HG02938 (cell line): ENCODE results near the gene HCN3.

Experiments
- ATAC-seq: cut with Tn5 transposase; IDR thresholded peaks from one replicate; pipeline ENCODE4 v1.9.1; 2021; ENCODE audit warnings: mild to moderate bottlenecking, moderate library complexity; ENCODE audit not compliant: unreplicated experiment

HCN3 gene

GRCh38 chr1:155308493-155309422, 31.5 kb downstream of the HCN3 start, which contains the start of gene FDPS:
Gene FDPS, plus strand, starts transcription at chr1:155308866. Its CDS starts 924 bp downstream, at chr1:155309790.
- ATAC-seq = peak; percentile 93

- no peak for ATAC-seq
Observed at GRCh38 chr1:155309423-155310021, 32.3 kb downstream of the HCN3 start.

GRCh38 chr1:155313261-155313660, 36.0 kb downstream of the HCN3 start:
- ATAC-seq = no peak

DNA sequence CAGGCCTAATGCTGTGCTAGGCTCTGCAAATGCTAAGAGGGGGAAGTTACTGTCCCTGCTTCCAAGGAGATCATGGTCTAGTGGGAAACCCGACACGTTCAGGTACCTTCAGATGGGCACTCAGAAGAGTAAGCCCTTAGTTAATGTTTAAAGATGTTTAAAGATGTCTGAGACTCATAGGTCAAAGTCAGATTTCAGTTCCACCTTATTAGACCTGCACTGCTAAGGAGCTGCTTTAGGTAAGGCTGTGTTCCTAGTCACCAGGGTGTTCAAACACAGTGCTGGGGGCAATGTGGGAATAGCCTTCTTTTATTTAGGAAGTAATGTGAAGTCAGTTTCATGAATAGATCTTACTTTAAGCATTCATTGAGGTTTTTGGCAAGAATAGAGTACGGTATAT, 39.7 kb downstream of the HCN3 start:
- no peak for ATAC-seq

DNA sequence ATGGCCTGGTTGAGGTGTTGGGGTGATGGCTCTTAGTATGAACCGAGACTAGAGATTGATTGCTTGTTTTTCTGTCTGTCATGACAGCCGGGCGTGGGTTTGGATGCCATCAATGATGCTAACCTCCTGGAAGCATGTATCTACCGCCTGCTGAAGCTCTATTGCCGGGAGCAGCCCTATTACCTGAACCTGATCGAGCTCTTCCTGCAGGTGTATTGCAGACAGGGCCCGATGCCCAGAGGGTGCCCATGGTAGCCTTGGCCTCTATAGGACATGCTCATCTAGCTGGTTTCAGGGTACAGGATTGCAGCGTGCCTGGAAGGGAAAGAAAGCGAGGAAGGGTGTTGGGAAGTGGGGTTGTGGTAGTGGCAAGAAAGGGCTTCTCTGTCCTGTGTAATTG, 40.8 kb downstream of the HCN3 start:
- no peak for ATAC-seq

GRCh38 chr1:155319536-155319935, 42.3 kb downstream of the HCN3 start:
- no peak for ATAC-seq

DNA sequence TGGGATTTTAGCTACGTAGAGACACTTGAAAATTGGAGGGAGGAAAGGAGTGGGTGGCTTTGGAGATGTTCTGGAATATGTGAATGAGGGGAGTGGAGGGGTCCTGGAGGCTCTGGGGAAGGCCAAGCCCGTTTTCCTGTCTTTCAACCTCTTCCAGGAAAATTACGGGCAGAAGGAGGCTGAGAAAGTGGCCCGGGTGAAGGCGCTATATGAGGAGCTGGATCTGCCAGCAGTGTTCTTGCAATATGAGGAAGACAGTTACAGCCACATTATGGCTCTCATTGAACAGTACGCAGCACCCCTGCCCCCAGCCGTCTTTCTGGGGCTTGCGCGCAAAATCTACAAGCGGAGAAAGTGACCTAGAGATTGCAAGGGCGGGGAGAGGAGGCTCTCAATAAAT, 43.0 kb downstream of the HCN3 start:
- ATAC-seq = no peak

- no peak for ATAC-seq
Observed at GRCh38 chr1:155320661-155321617, 43.7 kb downstream of the HCN3 start, which contains the start of gene RUSC1. Gene RUSC1, plus strand, starts transcription at chr1:155320894. Its CDS starts 880 bp downstream, at chr1:155321774.

- ATAC-seq = no peak
Observed at GRCh38 chr1:155321639-155322503, 44.6 kb downstream of the HCN3 start.

DNA sequence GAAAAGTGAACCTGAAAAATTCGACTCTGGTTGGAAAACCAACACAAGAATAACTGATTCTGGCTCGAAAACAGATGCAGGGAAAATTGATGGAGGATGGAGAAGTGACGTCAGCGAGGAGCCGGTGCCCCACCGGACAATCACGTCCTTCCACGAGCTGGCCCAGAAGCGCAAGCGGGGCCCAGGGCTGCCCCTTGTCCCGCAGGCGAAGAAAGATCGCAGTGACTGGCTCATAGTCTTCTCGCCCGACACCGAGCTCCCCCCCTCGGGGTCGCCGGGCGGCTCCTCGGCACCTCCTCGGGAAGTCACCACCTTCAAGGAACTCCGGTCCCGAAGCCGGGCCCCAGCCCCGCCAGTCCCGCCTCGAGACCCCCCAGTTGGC, 45.3 kb downstream of the HCN3 start:
- no peak for ATAC-seq

DNA sequence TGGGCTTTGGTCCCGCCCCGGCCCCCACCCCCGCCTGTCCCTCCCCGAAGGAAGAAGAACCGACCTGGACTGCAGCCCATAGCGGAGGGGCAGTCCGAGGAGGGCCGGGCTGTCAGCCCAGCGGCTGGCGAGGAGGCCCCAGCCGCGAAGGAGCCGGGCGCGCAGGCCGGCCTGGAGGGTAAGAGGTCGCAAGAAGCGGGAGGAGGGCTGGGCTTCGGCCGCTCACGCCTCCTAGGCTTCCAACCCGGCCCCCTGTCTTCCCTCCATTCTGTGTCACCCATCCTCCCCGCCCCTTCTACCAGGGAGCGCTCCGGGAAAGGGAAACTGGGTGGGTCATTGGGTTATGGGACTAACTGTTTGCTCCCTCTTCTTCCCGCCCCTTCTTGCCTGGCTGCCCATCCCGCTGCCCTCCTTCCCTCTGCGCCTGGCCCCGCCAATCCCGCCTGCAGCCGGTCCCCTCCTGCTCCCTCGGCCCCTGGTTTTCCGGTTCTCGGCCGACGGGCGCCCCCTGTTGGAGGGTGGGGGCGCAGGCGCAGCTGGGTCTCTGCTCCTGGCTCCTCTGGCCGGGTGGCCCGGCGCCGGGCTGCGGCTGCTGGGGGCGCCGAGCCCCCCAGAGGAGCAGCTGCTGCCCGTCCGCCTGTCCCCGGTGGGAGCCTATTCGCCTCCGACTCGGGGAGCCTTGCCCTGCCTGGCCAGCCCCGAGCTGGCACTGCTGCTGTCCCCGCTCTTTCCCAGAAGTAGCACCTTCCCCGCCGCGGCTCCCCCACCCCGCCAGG, 45.9 kb downstream of the HCN3 start:
- peak; percentile 41 for ATAC-seq

DNA sequence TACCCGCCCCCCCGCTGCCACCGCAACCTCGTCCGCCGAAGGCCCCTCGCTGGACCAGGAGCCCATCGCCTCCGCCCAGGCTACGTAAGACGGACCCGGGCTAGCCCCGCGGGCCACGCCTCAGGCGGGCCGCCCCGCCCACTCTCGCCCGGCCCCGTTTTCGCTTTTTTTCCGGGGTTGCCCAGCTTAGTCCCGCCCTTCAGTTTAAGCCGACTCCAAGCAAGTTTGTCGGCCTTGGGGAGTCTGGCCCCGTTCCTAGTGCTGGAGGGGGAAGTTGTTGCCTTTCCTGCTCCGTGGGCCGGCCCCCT, 46.4 kb downstream of the HCN3 start:
- peak; percentile 40 for ATAC-seq

GRCh38 chr1:155324037-155324716, 46.9 kb downstream of the HCN3 start:
- peak; percentile 43 for ATAC-seq

DNA sequence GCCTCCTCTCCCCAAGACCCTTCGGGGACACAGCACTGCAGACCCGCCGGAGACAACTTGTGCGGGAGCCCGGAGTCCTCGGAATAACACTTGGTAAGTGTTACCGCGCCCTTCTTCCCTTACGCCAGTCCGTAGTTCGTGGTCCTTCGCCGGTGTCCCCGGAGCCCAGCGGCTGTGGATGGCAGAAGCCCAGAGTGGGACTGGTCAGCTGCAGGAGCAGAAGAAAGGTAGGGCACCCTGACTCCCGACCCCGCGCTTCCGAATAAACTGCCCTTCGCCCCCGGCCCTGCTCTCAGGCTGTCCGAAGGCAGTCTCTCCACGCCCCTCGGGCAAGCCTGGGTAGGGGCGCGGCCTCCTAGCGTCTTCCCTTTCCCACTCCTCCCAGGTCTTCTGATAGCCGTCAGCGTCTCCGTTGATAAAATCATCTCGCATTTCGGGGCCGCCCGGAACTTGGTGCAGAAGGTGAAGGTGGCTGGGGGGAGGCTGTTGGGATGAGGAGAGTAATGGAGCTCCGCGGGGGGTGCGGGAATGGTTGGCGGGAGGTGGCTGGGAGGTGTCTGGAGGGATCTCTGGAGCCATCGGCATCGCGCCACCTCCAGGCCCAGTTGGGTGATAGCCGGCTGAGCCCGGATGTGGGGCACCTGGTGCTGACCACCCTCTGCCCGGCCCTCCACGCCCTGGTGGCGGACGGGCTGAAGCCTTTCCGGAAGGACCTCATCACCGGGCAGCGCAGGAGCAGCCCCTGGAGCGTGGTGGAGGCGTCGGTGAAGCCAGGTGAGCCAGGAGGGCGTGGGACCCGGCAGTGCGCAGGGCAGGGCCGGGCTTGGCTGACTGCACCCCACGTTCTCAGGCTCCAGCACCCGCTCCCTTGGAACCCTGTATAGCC, 47.7 kb downstream of the HCN3 start:
- ATAC-seq = peak; percentile 7

- ATAC-seq = no peak
Observed at GRCh38 chr1:155325603-155325893, 48.3 kb downstream of the HCN3 start.

- ATAC-seq = no peak
Observed at GRCh38 chr1:155326020-155326526, 48.8 kb downstream of the HCN3 start.

- ATAC-seq = no peak
Observed at GRCh38 chr1:155326631-155327037, 49.4 kb downstream of the HCN3 start.

- no peak for ATAC-seq
Observed at GRCh38 chr1:155327981-155328380, 50.7 kb downstream of the HCN3 start.
